NT2/D1 (cell line): ENCODE data around the gene DEUP1.

ENCODE experiments used
- SUZ12 ChIP-seq: IDR thresholded peaks from 2 replicates; pipeline ENCODE4 v1.6.1; 2011; ENCODE audit not compliant: insufficient read length, insufficient read depth; ENCODE audit errors: extremely low read depth
- YY1 ChIP-seq: IDR thresholded peaks from 2 replicates; pipeline ENCODE4 v1.6.1; 2011; ENCODE audit not compliant: insufficient read length, insufficient read depth

DNA sequence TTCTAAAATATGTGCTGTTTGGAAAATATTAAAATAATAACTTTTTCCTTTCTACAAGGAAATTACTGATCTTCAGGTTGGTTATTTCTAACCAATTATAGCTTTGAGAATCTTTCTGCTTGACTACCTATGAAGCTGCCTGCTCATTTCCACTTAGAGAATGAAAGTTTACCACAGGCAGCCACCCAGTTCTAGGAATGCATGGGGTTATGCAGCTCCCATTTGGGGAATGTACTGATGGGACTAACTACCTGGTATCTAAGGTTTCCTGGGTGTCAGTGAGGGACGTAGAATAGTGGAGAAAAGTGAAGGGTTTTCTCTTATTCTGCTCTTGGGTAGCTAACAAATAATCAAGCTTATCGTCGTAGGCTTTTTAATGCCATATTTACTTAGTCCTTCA lies 73.4 kb downstream of the DEUP1 start:
- TF ChIP-seq YY1 (no peak), SUZ12 (no peak)
